Mucosa of stomach (tissue), 1 donor: Measurements from ENCODE around the gene HS3ST5.
A peak's percentile ranks its signal among the peaks of the same experiment; 100 is the strongest.

ENCODE experiments used
- H3K27me3 ChIP-seq: one replicate; pipeline ENCODE4 v1.7.0; 2013; ENCODE audit warnings: mild to moderate bottlenecking, low read length; ENCODE audit not compliant: control insufficient read depth, insufficient read depth
- H3K36me3 ChIP-seq: one replicate; pipeline ENCODE4 v1.7.0; 2013; ENCODE audit warnings: low read length; ENCODE audit not compliant: control insufficient read depth, insufficient read depth
- H3K4me1 ChIP-seq: one replicate; pipeline ENCODE4 v1.7.0; 2013; ENCODE audit warnings: mild to moderate bottlenecking, low read length; ENCODE audit not compliant: control insufficient read depth, insufficient read depth
- H3K4me3 ChIP-seq: one replicate; pipeline ENCODE4 v1.7.0; 2013; ENCODE audit warnings: low read length
- H3K9ac ChIP-seq: one replicate; pipeline ENCODE4 v1.7.0; 2013; ENCODE audit warnings: mild to moderate bottlenecking, low read length, moderate library complexity
- H3K9me3 ChIP-seq: one replicate; pipeline ENCODE4 v1.7.0; 2013; ENCODE audit warnings: mild to moderate bottlenecking, low read length, moderate library complexity; ENCODE audit not compliant: control insufficient read depth
- donor health status: Pancreatic carcinoma.

HS3ST5 gene

GRCh38 chr6:114342826-114343781, at the start of gene HS3ST5:
HS3ST5 (minus strand) TSS chr6:114343023; CDS start chr6:114062845, 280,178 bp downstream.
- Histone ChIP-seq H3K9me3 (no peaks in the 10 kb centered on the region), H3K4me3 (peak within 1 kb of the TSS; percentile 82), H3K4me1 (no peaks in the 10 kb centered on the region), H3K27me3 (peaks cover 6% of the 10 kb centered on the region), H3K36me3 (no peaks in the 10 kb centered on the region), H3K9ac (peak within 1 kb of the TSS; percentile 70)

GRCh38 chr6:114390176-114390575, 47.4 kb upstream of the HS3ST5 start:
- Histone ChIP-seq H3K9me3 (no peaks in the 10 kb centered on the region), H3K36me3 (no peaks in the 10 kb centered on the region), H3K27me3 (no peaks in the 10 kb centered on the region), H3K4me1 (no peaks in the 10 kb centered on the region), H3K9ac (no peak overlapping the region), H3K4me3 (no peak overlapping the region)

- H3K4me3 ChIP-seq, result no peak overlapping the region
- H3K9ac ChIP-seq, result no peak overlapping the region
These were observed 46.3 kb upstream of the HS3ST5 start for GRCh38 chr6:114389111-114389510.

GRCh38 chr6:114382406-114382805, 39.6 kb upstream of the HS3ST5 start:
- no peaks in the 10 kb centered on the region for H3K27me3 ChIP-seq
- H3K9ac ChIP-seq, result no peak overlapping the region
- H3K36me3 ChIP-seq, result no peaks in the 10 kb centered on the region
- H3K9me3 ChIP-seq, result no peaks in the 10 kb centered on the region
- no peaks in the 10 kb centered on the region for H3K4me1 ChIP-seq
- no peak overlapping the region for H3K4me3 ChIP-seq

More at GRCh38 chr6:114389111-114389510, 46.3 kb upstream of the HS3ST5 start:
- no peaks in the 10 kb centered on the region for H3K27me3 ChIP-seq
- H3K4me1 ChIP-seq, result no peaks in the 10 kb centered on the region
- H3K9me3 ChIP-seq, result no peaks in the 10 kb centered on the region
- H3K36me3 ChIP-seq, result no peaks in the 10 kb centered on the region

- Histone ChIP-seq H3K27me3 (no peaks in the 10 kb centered on the region), H3K36me3 (no peaks in the 10 kb centered on the region), H3K4me3 (no peak overlapping the region), H3K9me3 (no peaks in the 10 kb centered on the region), H3K9ac (no peak overlapping the region), H3K4me1 (no peaks in the 10 kb centered on the region)
These were observed 35.1 kb upstream of the HS3ST5 start for GRCh38 chr6:114377881-114378280.

GRCh38 chr6:114376611-114377175, 33.9 kb upstream of the HS3ST5 start:
- no peaks in the 10 kb centered on the region for H3K27me3 ChIP-seq
- H3K4me1 ChIP-seq, result peaks cover 4% of the 10 kb centered on the region
- no peaks in the 10 kb centered on the region for H3K36me3 ChIP-seq
- H3K9ac ChIP-seq, result no peak overlapping the region
- H3K4me3 ChIP-seq, result no peak overlapping the region
- H3K9me3 ChIP-seq, result no peaks in the 10 kb centered on the region

- no peaks in the 10 kb centered on the region for H3K27me3 ChIP-seq
- H3K4me1 ChIP-seq, result peaks cover 7% of the 10 kb centered on the region
These were observed 32.8 kb upstream of the HS3ST5 start for GRCh38 chr6:114375541-114376192.

GRCh38 chr6:114367315-114367961, 24.6 kb upstream of the HS3ST5 start:
- H3K36me3 ChIP-seq, result no peaks in the 10 kb centered on the region
- no peak overlapping the region for H3K9ac ChIP-seq

More at GRCh38 chr6:114375541-114376192, 32.8 kb upstream of the HS3ST5 start:
- Histone ChIP-seq H3K4me3 (no peak overlapping the region), H3K36me3 (no peaks in the 10 kb centered on the region), H3K9ac (no peak overlapping the region), H3K9me3 (no peaks in the 10 kb centered on the region)

GRCh38 chr6:114366899-114367298, 24.1 kb upstream of the HS3ST5 start:
- H3K27me3 ChIP-seq, result no peaks in the 10 kb centered on the region
- no peaks in the 10 kb centered on the region for H3K36me3 ChIP-seq
- no peak overlapping the region for H3K4me3 ChIP-seq
- H3K9me3 ChIP-seq, result no peaks in the 10 kb centered on the region
- H3K4me1 ChIP-seq, result peaks cover 29% of the 10 kb centered on the region
- H3K9ac ChIP-seq, result no peak overlapping the region

More at GRCh38 chr6:114367315-114367961, 24.6 kb upstream of the HS3ST5 start:
- no peak overlapping the region for H3K4me3 ChIP-seq
- no peaks in the 10 kb centered on the region for H3K27me3 ChIP-seq
- no peaks in the 10 kb centered on the region for H3K9me3 ChIP-seq
- H3K4me1 ChIP-seq, result peaks cover 31% of the 10 kb centered on the region

- H3K4me3 ChIP-seq, result no peak overlapping the region
- no peaks in the 10 kb centered on the region for H3K9me3 ChIP-seq
- H3K36me3 ChIP-seq, result no peaks in the 10 kb centered on the region
- H3K27me3 ChIP-seq, result no peaks in the 10 kb centered on the region
- H3K9ac ChIP-seq, result no peak overlapping the region
- H3K4me1 ChIP-seq, result peaks cover 23% of the 10 kb centered on the region
These were observed 21.5 kb upstream of the HS3ST5 start for GRCh38 chr6:114364301-114364700.

GRCh38 chr6:114362957-114363356, 20.1 kb upstream of the HS3ST5 start:
- Histone ChIP-seq H3K4me1 (peaks cover 16% of the 10 kb centered on the region), H3K27me3 (no peaks in the 10 kb centered on the region), H3K4me3 (no peak overlapping the region), H3K9ac (no peak overlapping the region), H3K9me3 (no peaks in the 10 kb centered on the region), H3K36me3 (no peaks in the 10 kb centered on the region)
